ENCODE measurements around the gene SDCCAG8.

- TF ChIP-seq CTCF (IDR thresholded peaks at IDR 0.05) (no peak), ESRRA (IDR thresholded peaks at IDR 0.05; ENCODE audit: borderline replicate concordance, low read length) (no peak), TP53 (CRISPR knock-in tag; IDR thresholded peaks at IDR 0.05) (no peak), FOSL2 (IDR thresholded peaks at IDR 0.05) (no peak), FOSL2 (CRISPR knock-in tag; IDR thresholded peaks at IDR 0.05) (no peak), PBX3 (IDR thresholded peaks at IDR 0.05) (no peak), REST (IDR thresholded peaks at IDR 0.05) (no peak), RNF2 (IDR thresholded peaks at IDR 0.05; ENCODE audit: borderline replicate concordance, low read depth) (no peak), EP300 (IDR thresholded peaks at IDR 0.05) (no peak), POLR2A (IDR thresholded peaks at IDR 0.05; ENCODE audit: low read length) (no peak), CBX2 (IDR thresholded peaks at IDR 0.05; ENCODE audit: borderline replicate concordance, low read depth) (no peak), MYC (IDR thresholded peaks at IDR 0.05; ENCODE audit: borderline replicate concordance, low read length) (no peak), HMGXB4 (CRISPR knock-in tag; IDR thresholded peaks at IDR 0.05; ENCODE audit: borderline replicate concordance) (no peak)
Observed at GRCh38 chr1:243428084-243428483, 172.2 kb downstream of the SDCCAG8 start.

Measured in A549 (cell line).